ENCODE results near the gene STT3B. TPM values are rescaled to one million over a fixed set of nuclear protein-coding genes. Genes with fewer than 3 reads are reported as not detected.

The STT3B gene
- polyA plus RNA-seq, 1 donor (not counting 4 experiments of a cell fraction or from before 2014, with no cell fraction given) = 129 TPM

DNA sequence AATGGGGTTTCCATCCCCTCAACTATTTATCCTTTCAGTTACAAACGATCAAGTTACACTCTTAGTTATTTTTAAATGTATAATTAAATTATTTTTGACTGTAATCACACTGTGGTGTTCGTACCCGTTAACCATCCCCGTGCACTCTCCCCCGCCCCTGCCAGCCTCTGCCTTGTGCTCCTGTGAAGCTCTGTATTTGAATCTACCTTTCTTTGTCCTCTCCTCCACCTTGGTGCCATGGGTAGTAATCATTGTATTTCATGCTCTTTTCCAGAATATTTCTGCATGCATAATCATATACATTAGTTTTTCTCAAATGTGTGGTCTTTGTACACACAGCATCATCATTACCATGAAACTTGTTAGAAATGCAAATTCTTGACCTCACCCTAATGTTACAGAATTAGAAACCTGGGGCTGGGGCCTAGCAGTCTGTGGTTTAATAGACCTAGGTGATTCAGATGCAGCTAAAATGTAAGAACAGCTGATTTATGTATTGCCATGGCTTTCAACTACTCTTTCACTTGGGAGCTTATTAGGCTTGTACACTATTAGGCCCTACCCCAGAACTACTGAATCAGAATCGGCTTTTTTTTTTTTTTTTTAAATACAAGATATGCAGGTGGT lies 91.5 kb downstream of the STT3B start:
- dilution Hi-C loops (cut with MboI; ENCODE audit: extremely low pct_ligation_motif_present, low sequenced_read_pairs) = no loop called here

DNA sequence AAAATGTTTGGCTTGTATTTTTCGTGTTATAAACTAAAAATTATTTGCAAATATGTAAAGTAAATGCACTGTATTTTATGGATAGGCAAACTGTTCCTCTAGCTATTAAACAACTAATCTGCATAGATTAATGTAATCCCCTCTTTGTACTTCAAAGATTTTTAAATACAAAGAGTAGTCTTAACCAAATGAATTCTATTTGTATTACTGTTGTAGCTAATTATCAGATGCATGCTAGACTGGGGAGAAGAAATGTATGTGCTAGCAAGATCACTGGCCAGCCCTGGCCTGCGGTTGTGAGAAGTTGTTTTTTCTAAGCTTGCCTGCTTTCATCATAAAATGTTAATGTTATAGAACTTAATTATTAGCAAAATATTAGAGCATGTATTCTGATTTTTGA lies 92.6 kb downstream of the STT3B start:
- FAIRE-seq = no peak
- H4K20me1 ChIP-seq (ENCODE audit: control insufficient read depth, extremely low read depth, insufficient read depth, low read length) = no peaks in the 10 kb centered on the region
- H3K4me2 ChIP-seq (ENCODE audit: control insufficient read depth, extremely low read depth, insufficient read depth, low read depth, low read length) = no peak overlapping the region
- no peak for TF ChIP-seq EZH2 (IDR thresholded peaks at IDR 0.05; ENCODE audit: low read length)
- TF ChIP-seq, protein P1, sequence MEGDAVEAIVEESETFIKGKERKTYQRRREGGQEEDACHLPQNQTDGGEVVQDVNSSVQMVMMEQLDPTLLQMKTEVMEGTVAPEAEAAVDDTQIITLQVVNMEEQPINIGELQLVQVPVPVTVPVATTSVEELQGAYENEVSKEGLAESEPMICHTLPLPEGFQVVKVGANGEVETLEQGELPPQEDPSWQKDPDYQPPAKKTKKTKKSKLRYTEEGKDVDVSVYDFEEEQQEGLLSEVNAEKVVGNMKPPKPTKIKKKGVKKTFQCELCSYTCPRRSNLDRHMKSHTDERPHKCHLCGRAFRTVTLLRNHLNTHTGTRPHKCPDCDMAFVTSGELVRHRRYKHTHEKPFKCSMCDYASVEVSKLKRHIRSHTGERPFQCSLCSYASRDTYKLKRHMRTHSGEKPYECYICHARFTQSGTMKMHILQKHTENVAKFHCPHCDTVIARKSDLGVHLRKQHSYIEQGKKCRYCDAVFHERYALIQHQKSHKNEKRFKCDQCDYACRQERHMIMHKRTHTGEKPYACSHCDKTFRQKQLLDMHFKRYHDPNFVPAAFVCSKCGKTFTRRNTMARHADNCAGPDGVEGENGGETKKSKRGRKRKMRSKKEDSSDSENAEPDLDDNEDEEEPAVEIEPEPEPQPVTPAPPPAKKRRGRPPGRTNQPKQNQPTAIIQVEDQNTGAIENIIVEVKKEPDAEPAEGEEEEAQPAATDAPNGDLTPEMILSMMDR (optimal IDR thresholded peaks at IDR 0.05 in 1 of 3, IDR thresholded peaks at IDR 0.05 in 1 of 3, conservative IDR thresholded peaks at IDR 0.05 in 1 of 3; ENCODE audit: extremely low read depth in 1 of 3, insufficient read depth in 2 of 3, low read length in 3 of 3) = no peak
- no peaks in the 10 kb centered on the region for H3K79me2 ChIP-seq (ENCODE audit: control insufficient read depth, insufficient read depth, low read length)
- no peak overlapping the region for H2AFZ ChIP-seq (ENCODE audit: control insufficient read depth, low read length)
- H3K9ac ChIP-seq (ENCODE audit: control insufficient read depth, extremely low read depth, insufficient read depth, low read length) = no peak overlapping the region
- H3K27me3 ChIP-seq (ENCODE audit: control insufficient read depth, extremely low read depth, insufficient read depth, low read length) = no peaks in the 10 kb centered on the region
- no peak overlapping the region for H3K27ac ChIP-seq (ENCODE audit: control insufficient read depth, insufficient read depth, low read length)
- H3K4me1 ChIP-seq (ENCODE audit: control insufficient read depth, extremely low read depth, insufficient read depth, low read length) = no peaks in the 10 kb centered on the region
- no peaks in the 10 kb centered on the region for H3K9me1 ChIP-seq (ENCODE audit: control insufficient read depth, extremely low read depth, insufficient read depth, low read length)
- dilution Hi-C loops (cut with MboI; ENCODE audit: extremely low pct_ligation_motif_present, low sequenced_read_pairs) = no loop called here
- no peak overlapping the region for H3K4me3 ChIP-seq (ENCODE audit: control insufficient read depth in 2 of 3, extremely low read depth in 1 of 3, insufficient read depth in 2 of 3, low read depth in 1 of 3, low read length in 3 of 3)
- no peak for DNase-seq (ENCODE audit: low read depth, low spot score)
- H3K9me3 ChIP-seq (ENCODE audit: control insufficient read depth, low read depth, low read length) = no peaks in the 10 kb centered on the region
- H3K36me3 ChIP-seq (ENCODE audit: control insufficient read depth in 2 of 2, extremely low read depth in 1 of 2, insufficient read depth in 2 of 2, low read length in 2 of 2) = peaks cover 9 to 16% of the 10 kb centered on the region in 2 experiments

More for the DNA sequence above, 91.5 kb downstream of the STT3B start:
- Histone ChIP-seq H3K4me2 (ENCODE audit: control insufficient read depth, extremely low read depth, insufficient read depth, low read depth, low read length) (no peak overlapping the region), H2AFZ (ENCODE audit: control insufficient read depth, low read length) (no peak overlapping the region), H3K36me3 (ENCODE audit: control insufficient read depth in 2 of 2, extremely low read depth in 1 of 2, insufficient read depth in 2 of 2, low read length in 2 of 2) (peaks cover 5 to 20% of the 10 kb centered on the region in 2 experiments), H3K9me1 (ENCODE audit: control insufficient read depth, extremely low read depth, insufficient read depth, low read length) (no peaks in the 10 kb centered on the region), H3K9me3 (ENCODE audit: control insufficient read depth, low read depth, low read length) (no peaks in the 10 kb centered on the region), H3K79me2 (ENCODE audit: control insufficient read depth, insufficient read depth, low read length) (no peaks in the 10 kb centered on the region), H3K27me3 (ENCODE audit: control insufficient read depth, extremely low read depth, insufficient read depth, low read length) (no peaks in the 10 kb centered on the region), H4K20me1 (ENCODE audit: control insufficient read depth, extremely low read depth, insufficient read depth, low read length) (no peaks in the 10 kb centered on the region), H3K9ac (ENCODE audit: control insufficient read depth, extremely low read depth, insufficient read depth, low read length) (no peak overlapping the region), H3K27ac (ENCODE audit: control insufficient read depth, insufficient read depth, low read length) (no peak overlapping the region), H3K4me1 (ENCODE audit: control insufficient read depth, extremely low read depth, insufficient read depth, low read length) (no peaks in the 10 kb centered on the region), H3K4me3 (ENCODE audit: control insufficient read depth in 2 of 3, extremely low read depth in 1 of 3, insufficient read depth in 2 of 3, low read depth in 1 of 3, low read length in 3 of 3) (no peak overlapping the region)
- TF ChIP-seq, protein P1 (optimal IDR thresholded peaks at IDR 0.05 in 1 of 3, IDR thresholded peaks at IDR 0.05 in 1 of 3, conservative IDR thresholded peaks at IDR 0.05 in 1 of 3; ENCODE audit: extremely low read depth in 1 of 3, insufficient read depth in 2 of 3, low read length in 3 of 3) = no peak
- FAIRE-seq = no peak
- no peak for DNase-seq (ENCODE audit: low read depth, low spot score)

All from keratinocyte (primary cell).